ENCODE data around the gene OPN1MW.
"Not testable (repeated sequence)": the region's sequence is repeated elsewhere in the genome, so short reads cannot be mapped to it uniquely, and the experiment has no call there.

OPN1MW gene

GRCh38 chrX:154211499-154211898, 29.1 kb downstream of the OPN1MW start:
- DNase-seq = not testable (repeated sequence)

DNA sequence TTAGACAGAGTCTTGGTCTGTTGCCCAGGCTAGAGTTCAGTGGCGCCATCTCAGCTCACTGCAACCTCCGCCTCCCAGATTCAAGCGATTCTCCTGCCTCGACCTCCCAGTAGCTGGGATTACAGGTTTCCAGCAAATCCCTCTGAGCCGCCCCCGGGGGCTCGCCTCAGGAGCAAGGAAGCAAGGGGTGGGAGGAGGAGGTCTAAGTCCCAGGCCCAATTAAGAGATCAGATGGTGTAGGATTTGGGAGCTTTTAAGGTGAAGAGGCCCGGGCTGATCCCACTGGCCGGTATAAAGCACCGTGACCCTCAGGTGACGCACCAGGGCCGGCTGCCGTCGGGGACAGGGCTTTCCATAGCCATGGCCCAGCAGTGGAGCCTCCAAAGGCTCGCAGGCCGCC, 37.1 kb downstream of the OPN1MW start, which contains the start of gene OPN1MW2:
Gene OPN1MW2, plus strand, starts transcription at position 301 of the 400 bp plus-strand sequence. Its CDS starts 60 bp downstream, at position 361.
- not testable (repeated sequence) for DNase-seq

DNA sequence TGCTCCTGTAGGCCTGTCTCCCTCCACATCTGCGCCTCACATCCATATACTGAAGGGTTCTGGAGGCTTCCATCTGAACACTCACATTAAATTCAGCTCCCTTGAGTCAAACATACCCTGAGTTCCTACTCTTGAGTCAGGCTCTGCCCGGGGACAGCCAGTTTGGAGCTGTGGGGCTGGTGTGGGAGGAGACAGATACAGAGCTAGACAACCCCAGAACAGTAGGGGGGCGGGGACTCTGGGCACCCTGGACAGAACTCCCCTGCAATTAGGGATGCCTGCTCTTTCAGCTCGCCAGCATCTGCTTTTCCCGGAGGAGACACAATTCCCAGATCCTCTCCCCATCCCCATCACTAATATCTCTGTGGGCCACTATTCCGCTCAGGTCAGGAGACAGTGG, 42.9 kb downstream of the OPN1MW start:
- not testable (repeated sequence) for DNase-seq

GRCh38 chrX:154226706-154227105, 44.3 kb downstream of the OPN1MW start:
- not testable (repeated sequence) for DNase-seq

DNA sequence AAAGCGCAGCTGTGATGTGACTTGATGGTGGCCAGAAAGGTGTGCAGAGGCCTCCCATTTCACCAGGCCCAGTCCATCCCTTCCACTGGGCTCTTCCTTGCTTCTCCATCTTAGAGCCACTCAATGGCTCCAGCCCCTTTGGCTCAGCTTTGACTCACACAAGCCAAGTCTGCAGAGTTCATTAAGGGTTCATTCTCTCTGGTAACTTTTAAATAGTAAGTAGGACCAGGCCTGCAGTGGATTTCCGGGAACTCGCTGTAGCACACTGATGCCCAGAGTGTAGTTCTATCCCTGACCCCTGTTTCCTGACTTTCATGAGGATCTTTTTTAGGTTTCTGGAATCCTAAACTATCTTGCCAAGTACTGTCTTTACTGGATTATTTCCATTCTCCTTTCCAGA, 49.0 kb downstream of the OPN1MW start:
- DNase-seq = not testable (repeated sequence)

DNA sequence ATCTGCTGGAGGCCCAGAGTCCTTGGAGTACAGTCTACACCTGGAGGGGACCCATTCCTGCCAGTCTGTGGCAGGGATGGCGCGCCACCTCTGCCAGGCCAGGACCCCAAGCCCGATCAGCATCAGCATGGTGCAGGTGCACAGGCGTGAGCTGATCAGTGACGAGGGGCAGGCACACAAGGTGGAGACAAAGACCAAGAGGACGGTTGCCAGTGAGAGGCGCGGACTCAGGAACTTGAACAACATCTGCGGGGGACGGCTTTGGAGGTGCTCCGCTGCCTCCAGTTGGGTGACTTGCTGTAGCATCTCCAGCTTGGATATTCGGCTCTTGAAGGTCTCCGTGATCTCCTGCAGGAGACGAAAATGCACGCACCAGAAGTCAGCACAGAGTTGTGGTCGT, 51.2 kb downstream of the OPN1MW start:
- DNase-seq = not testable (repeated sequence)

- not testable (repeated sequence) for DNase-seq
Observed at GRCh38 chrX:154238939-154239559, 56.7 kb downstream of the OPN1MW start.

GRCh38 chrX:154239982-154240503, 57.6 kb downstream of the OPN1MW start:
- not testable (repeated sequence) for DNase-seq
